ENCODE measurements around the gene CLDN19. TPM values are rescaled to one million over a fixed set of nuclear protein-coding genes. Genes with fewer than 3 reads are reported as not detected.
"Not testable (repeated sequence)": the region's sequence is repeated elsewhere in the genome, so short reads cannot be mapped to it uniquely, and the experiment has no call there.

The CLDN19 gene
- total RNA-seq, 2 donors from 2014 or later: 0.14 to 0.49 TPM

GRCh38 chr1:42721926-42722325 is 18.1 kb downstream of the CLDN19 start:
- no peaks in the 10 kb centered on the region for H3K36me3 ChIP-seq
- H3K27me3 ChIP-seq (replicated peaks; ENCODE audit: insufficient read depth): no peaks in the 10 kb centered on the region
- no peak overlapping the region for H3K4me3 ChIP-seq
- H3K9me3 ChIP-seq: no peaks in the 10 kb centered on the region
- DNase-seq (ENCODE audit: low spot score) (no peak), ATAC-seq (ENCODE audit: insufficient number of reproducible peaks, low FRiP score, low read depth) (no peak)
- TF ChIP-seq CTCF (IDR thresholded peaks at IDR 0.05): no peak
- no peaks in the 10 kb centered on the region for H3K4me1 ChIP-seq (ENCODE audit: control insufficient read depth in 1 of 2, low read depth in 2 of 2)
- H3K27ac ChIP-seq: no peak overlapping the region

- no peaks in the 10 kb centered on the region for H3K4me1 ChIP-seq (ENCODE audit: control insufficient read depth in 1 of 2, low read depth in 2 of 2)
- H3K36me3 ChIP-seq: no peaks in the 10 kb centered on the region
- no peaks in the 10 kb centered on the region for H3K27me3 ChIP-seq (replicated peaks; ENCODE audit: insufficient read depth)
- no peak for TF ChIP-seq CTCF (IDR thresholded peaks at IDR 0.05)
- no peak overlapping the region for H3K27ac ChIP-seq
- H3K4me3 ChIP-seq: no peak overlapping the region
- H3K9me3 ChIP-seq: no peaks in the 10 kb centered on the region
- DNase-seq (ENCODE audit: low spot score) (no peak), ATAC-seq (ENCODE audit: insufficient number of reproducible peaks, low FRiP score, low read depth) (no peak)
Observed at GRCh38 chr1:42720868-42721267, 19.2 kb downstream of the CLDN19 start.

- not testable (repeated sequence) for H3K9me3 ChIP-seq; H3K36me3 ChIP-seq; H3K4me3 ChIP-seq; H3K4me1 ChIP-seq (ENCODE audit: control insufficient read depth in 1 of 2, low read depth in 2 of 2); ATAC-seq (ENCODE audit: insufficient number of reproducible peaks, low FRiP score, low read depth); H3K27me3 ChIP-seq (replicated peaks; ENCODE audit: insufficient read depth); DNase-seq (ENCODE audit: low spot score); H3K27ac ChIP-seq
Observed at GRCh38 chr1:42714441-42714840, 25.6 kb downstream of the CLDN19 start.

- ATAC-seq (ENCODE audit: insufficient number of reproducible peaks, low FRiP score, low read depth): no peak
- Histone ChIP-seq H3K4me3 (no peak overlapping the region), H3K36me3 (peaks cover 8% of the 10 kb centered on the region), H3K27me3 (replicated peaks; ENCODE audit: insufficient read depth) (no peaks in the 10 kb centered on the region), H3K9me3 (no peaks in the 10 kb centered on the region), H3K27ac (no peak overlapping the region), H3K4me1 (ENCODE audit: control insufficient read depth in 1 of 2, low read depth in 2 of 2) (no peaks in the 10 kb centered on the region)
- TF ChIP-seq CTCF (IDR thresholded peaks at IDR 0.05): no peak
- no peak for DNase-seq (ENCODE audit: low spot score)
Observed at GRCh38 chr1:42713293-42713692, 26.7 kb downstream of the CLDN19 start.

- H3K4me3 ChIP-seq; H3K4me1 ChIP-seq (ENCODE audit: control insufficient read depth in 1 of 2, low read depth in 2 of 2); H3K27me3 ChIP-seq (replicated peaks; ENCODE audit: insufficient read depth); H3K9me3 ChIP-seq; H3K27ac ChIP-seq; ATAC-seq (ENCODE audit: insufficient number of reproducible peaks, low FRiP score, low read depth); DNase-seq (ENCODE audit: low spot score); H3K36me3 ChIP-seq: not testable (repeated sequence)
Observed at GRCh38 chr1:42712808-42713207, 27.2 kb downstream of the CLDN19 start.

- ATAC-seq (ENCODE audit: insufficient number of reproducible peaks, low FRiP score, low read depth) (no peak), DNase-seq (ENCODE audit: low spot score) (no peak)
- no peaks in the 10 kb centered on the region for H3K4me1 ChIP-seq (ENCODE audit: control insufficient read depth in 1 of 2, low read depth in 2 of 2)
- H3K9me3 ChIP-seq: no peaks in the 10 kb centered on the region
- TF ChIP-seq CTCF (IDR thresholded peaks at IDR 0.05): no peak
- H3K4me3 ChIP-seq: no peak overlapping the region
- H3K27me3 ChIP-seq (replicated peaks; ENCODE audit: insufficient read depth): no peaks in the 10 kb centered on the region
- no peak overlapping the region for H3K27ac ChIP-seq
- H3K36me3 ChIP-seq: peaks cover 29% of the 10 kb centered on the region
Observed at GRCh38 chr1:42703888-42704464, 36.1 kb downstream of the CLDN19 start.

Measured in thoracic aorta (tissue), 2 donors.